Measurements from ENCODE around the gene SANBR.

The SANBR gene

DNA sequence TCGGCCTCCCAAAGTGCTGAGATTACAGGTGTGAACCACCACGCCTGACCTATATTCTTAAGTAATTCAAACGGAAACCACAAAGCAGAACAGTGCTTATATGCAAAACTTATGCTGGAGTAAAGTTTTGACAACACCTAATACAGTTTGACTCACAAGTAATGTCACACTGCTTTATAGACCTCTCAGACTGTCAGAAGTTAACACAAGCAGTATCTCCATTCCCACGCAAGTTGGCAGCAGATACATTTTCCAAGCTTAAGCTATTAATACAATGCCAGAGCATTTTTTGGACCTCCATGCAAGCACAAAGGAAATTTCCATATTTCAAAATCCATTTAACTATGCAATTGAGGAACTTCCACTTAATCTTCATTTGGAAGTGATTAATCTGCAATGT is 21.0 kb upstream of the SANBR start:
- FAIRE-seq: no peak
- DNase-seq (ENCODE audit: insufficient read length, low spot score): no peak
- no peak for TF ChIP-seq POLR2A (IDR thresholded peaks at IDR 0.05; ENCODE audit: low read depth, low read length)

GRCh38 chr2:61045226-61045625 is 20.4 kb upstream of the SANBR start:
- no peak for TF ChIP-seq POLR2A (IDR thresholded peaks at IDR 0.05; ENCODE audit: low read depth, low read length)
- no peak for FAIRE-seq
- DNase-seq (ENCODE audit: insufficient read length, low spot score): no peak

- no peak for DNase-seq (ENCODE audit: insufficient read length, low spot score)
- no peak for TF ChIP-seq POLR2A (IDR thresholded peaks at IDR 0.05; ENCODE audit: low read depth, low read length)
- no peak for FAIRE-seq
Observed at GRCh38 chr2:61045999-61046398, 19.7 kb upstream of the SANBR start.

- DNase-seq (ENCODE audit: insufficient read length, low spot score): no peak
- no peak for FAIRE-seq
- no peak for TF ChIP-seq POLR2A (IDR thresholded peaks at IDR 0.05; ENCODE audit: low read depth, low read length)
Observed at GRCh38 chr2:61055557-61055956, 10.1 kb upstream of the SANBR start.

DNA sequence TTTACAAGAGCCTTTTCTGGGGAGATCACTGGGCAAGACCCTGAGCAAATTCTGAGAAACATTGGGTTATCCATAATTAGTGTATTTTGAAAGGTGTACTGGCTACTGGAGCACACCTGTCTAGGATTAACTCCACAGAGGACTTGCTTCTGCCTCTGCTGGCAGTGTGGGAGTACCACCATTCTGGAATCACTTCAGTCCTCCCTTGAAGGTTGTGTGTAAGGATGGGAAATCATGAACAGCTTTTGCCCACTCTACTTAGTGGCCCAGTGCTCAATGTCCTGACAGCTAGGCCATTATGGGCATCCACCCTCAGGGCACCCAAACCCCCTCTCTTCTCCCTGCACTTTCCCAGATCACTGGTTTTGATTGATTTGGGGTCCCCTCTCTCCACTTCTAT is 8.1 kb upstream of the SANBR start:
- no peak for FAIRE-seq

DNA sequence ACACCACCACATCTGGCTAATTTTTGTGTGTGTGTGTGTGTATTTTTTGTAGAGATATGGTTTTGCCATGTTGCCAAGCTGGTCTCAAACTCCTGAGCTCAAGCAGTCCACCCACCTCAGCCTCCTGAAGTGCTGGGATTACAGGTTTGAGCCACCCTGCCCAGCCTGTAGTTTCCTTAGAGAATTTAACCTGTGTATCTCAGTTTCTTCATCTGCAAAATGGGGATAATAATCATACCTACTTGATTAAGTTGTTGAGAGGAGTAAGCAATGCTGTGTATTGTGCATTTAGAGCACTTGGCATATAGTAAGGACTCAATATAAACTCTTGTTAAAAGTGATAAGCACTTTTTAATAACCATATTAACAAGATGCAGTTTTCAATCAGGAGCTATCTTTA is 6.3 kb upstream of the SANBR start:
- DNase-seq (ENCODE audit: insufficient read length, low spot score): no peak
- TF ChIP-seq POLR2A (IDR thresholded peaks at IDR 0.05; ENCODE audit: low read depth, low read length): no peak
- no peak for FAIRE-seq

More for the DNA sequence above, 8.1 kb upstream of the SANBR start:
- DNase-seq (ENCODE audit: insufficient read length, low spot score): no peak
- TF ChIP-seq POLR2A (IDR thresholded peaks at IDR 0.05; ENCODE audit: low read depth, low read length): no peak

DNA sequence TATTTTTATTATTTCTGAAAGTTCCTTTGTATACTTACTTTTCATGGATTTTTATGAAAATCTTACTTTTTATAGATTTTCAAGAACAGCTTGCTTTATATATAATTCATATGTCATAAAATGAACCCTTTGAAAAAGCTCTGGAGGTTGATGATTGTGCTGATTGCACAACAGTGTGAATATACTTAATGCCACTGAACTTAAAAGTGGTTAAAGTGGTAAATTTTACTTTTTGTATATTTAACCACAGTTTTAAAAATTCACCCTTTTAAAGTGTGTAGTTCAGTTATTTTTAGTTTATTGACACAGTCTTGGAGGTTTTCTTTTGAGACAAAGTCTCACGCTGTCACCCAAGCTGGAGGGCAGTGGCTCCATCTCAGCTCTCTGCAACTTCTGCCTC is 8.4 kb downstream of the SANBR start:
- no peak for TF ChIP-seq POLR2A (IDR thresholded peaks at IDR 0.05; ENCODE audit: low read depth, low read length)
- no peak for DNase-seq (ENCODE audit: insufficient read length, low spot score)
- no peak for FAIRE-seq

DNA sequence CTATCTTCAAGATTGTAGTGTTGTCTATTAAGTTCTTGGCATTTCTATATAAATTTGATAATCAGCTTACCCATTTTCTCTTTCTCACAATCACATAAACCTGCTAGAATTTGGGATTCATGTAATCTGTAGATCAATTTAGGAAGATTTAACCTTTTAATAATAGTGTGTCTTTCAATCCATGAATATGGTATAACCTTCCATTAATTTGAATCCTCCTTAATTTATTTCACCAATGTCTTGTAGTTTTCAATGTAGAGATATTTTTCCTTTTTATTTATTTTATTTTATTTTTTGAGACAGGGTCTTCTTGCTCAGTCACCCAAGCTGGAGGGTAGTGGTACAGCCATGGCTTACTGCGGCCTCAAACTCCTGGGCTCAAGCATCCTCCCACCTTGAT is 20.2 kb downstream of the SANBR start:
- no peak for TF ChIP-seq POLR2A (IDR thresholded peaks at IDR 0.05; ENCODE audit: low read depth, low read length)
- DNase-seq (ENCODE audit: insufficient read length, low spot score): no peak
- FAIRE-seq: no peak

GRCh38 chr2:61089797-61090196 is 24.1 kb downstream of the SANBR start:
- TF ChIP-seq POLR2A (IDR thresholded peaks at IDR 0.05; ENCODE audit: low read depth, low read length): no peak

GRCh38 chr2:61090386-61090921 is 24.8 kb downstream of the SANBR start:
- DNase-seq (ENCODE audit: insufficient read length, low spot score) (no peak), FAIRE-seq (no peak)
- no peak for TF ChIP-seq POLR2A (IDR thresholded peaks at IDR 0.05; ENCODE audit: low read depth, low read length)

More at GRCh38 chr2:61089797-61090196, 24.1 kb downstream of the SANBR start:
- FAIRE-seq (no peak), DNase-seq (ENCODE audit: insufficient read length, low spot score) (no peak)

DNA sequence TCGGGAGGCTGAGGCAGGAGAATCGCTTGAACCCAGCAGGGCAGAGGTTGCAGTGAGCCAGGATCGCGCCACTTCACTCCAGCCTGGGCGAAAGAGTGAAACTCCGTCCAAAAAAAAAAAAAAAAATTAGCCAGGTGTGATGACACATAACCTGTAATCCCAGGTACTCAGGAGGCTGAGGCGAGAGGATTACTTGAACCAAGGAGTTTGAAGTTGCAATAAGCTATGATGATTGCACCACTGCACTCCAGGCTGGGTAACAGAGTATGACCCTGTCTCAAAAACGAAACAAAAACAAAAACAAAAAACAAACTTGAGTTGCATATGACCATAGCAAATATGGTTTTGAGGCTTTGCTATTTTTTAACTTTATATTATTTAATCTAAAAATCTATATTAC is 25.8 kb downstream of the SANBR start:
- FAIRE-seq: no peak
- TF ChIP-seq POLR2A (IDR thresholded peaks at IDR 0.05; ENCODE audit: low read depth, low read length): no peak
- no peak for DNase-seq (ENCODE audit: insufficient read length, low spot score)

DNA sequence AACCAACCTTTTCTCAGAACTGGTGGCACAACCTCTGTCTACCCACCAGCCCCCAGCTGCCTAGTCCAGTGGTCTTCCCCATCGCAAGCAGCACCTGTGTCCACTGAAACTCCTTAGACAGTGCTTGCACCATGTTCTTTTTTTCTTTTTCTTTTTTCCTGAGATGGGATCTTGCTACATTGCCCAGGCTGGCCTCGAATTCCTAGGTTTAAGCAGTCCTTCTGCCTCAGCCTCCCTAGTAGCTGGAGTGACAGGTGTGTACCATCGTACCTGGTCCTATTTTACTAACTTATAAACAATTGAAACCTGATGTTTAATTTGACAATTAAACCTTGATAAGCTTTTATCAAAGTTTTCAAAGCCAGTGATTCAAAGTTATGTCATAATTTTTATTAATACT is 30.8 kb downstream of the SANBR start:
- FAIRE-seq (no peak), DNase-seq (ENCODE audit: insufficient read length, low spot score) (no peak)
- no peak for TF ChIP-seq POLR2A (IDR thresholded peaks at IDR 0.05; ENCODE audit: low read depth, low read length)

- no peak for TF ChIP-seq POLR2A (IDR thresholded peaks at IDR 0.05; ENCODE audit: low read depth, low read length)
- FAIRE-seq (no peak), DNase-seq (ENCODE audit: insufficient read length, low spot score) (no peak)
Observed at GRCh38 chr2:61100801-61101200, 35.1 kb downstream of the SANBR start.

DNA sequence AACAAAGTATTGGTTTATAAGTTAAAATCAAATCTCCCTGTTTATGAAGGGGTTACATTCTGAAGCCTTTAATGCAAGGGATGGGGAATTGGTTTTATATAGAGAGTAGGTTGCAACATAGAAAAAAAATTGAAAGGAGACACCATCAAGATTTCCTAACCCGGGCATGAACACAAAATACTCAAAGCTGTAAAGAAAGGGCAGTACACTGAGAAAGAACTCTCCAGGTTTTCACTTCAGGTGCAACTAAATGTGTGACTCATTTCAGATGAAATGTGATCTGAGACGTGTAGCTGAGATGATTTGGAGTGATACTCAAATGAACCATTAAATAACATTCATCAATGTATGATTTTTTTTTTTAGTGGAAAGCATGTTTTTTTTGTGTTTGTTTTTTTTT is 43.6 kb downstream of the SANBR start:
- TF ChIP-seq POLR2A (IDR thresholded peaks at IDR 0.05; ENCODE audit: low read depth, low read length): no peak
- no peak for FAIRE-seq
- DNase-seq (ENCODE audit: insufficient read length, low spot score): no peak

GRCh38 chr2:61111708-61112107 is 46.0 kb downstream of the SANBR start:
- no peak for TF ChIP-seq POLR2A (IDR thresholded peaks at IDR 0.05; ENCODE audit: low read depth, low read length)
- no peak for DNase-seq (ENCODE audit: insufficient read length, low spot score)
- FAIRE-seq: no peak

DNA sequence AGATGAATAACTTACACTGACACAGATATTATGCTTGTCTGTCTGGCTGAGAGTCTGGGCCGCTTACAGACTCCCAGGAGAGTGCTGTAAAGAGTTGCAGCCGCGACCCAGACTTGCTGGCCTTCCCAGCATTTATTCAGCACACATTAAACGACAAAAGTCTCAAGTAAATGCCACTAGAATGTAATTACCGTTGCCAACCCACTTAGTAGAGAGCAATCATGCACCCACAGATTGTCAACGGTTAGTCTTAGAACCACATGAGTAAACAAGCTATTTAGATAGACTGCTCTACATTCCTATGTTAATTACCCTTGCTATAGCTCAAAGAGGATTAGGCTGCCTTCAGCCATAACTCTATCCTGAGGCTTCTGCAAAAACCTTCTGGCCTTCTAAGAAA is 48.5 kb downstream of the SANBR start:
- no peak for TF ChIP-seq POLR2A (IDR thresholded peaks at IDR 0.05; ENCODE audit: low read depth, low read length)
- DNase-seq (ENCODE audit: insufficient read length, low spot score): no peak
- FAIRE-seq: no peak
